SK-N-SH (cell line): Measurements from ENCODE around the gene CCN5.

Experiments used
- JUND ChIP-seq: IDR thresholded peaks from 2 replicates; pipeline ENCODE4 v1.4.0; 2012
- MXI1 ChIP-seq: IDR thresholded peaks from 2 replicates; pipeline ENCODE4 v1.6.1; 2012; ENCODE audit warnings: mild to moderate bottlenecking, low read depth, low read length, improper control_type of control experiment
- NRF1 ChIP-seq: IDR thresholded peaks from 2 replicates; pipeline ENCODE4 v1.6.1; 2012; ENCODE audit warnings: low read depth, mild to moderate bottlenecking, low read length
- POLR2AphosphoS5 ChIP-seq: IDR thresholded peaks from 2 replicates; pipeline ENCODE4 v1.6.1; 2012; ENCODE audit warnings: low read depth, low read length
- REST ChIP-seq: IDR thresholded peaks from 2 replicates; pipeline ENCODE4 v1.6.1; 2012; ENCODE audit warnings: mild to moderate bottlenecking, low read depth, low read length, moderate library complexity
- RFX5 ChIP-seq: IDR thresholded peaks from 2 replicates; pipeline ENCODE4 v1.6.1; 2012; ENCODE audit warnings: mild to moderate bottlenecking, improper control_type of control experiment, low read length
- TF ChIP-seq, protein P1 (sequence below): fragments of 200-600 bp; sonication (generic); IDR thresholded peaks from 2 replicates; pipeline ENCODE4 v1.6.1; 2017; ENCODE audit warnings: antibody characterized with exemption, mild to moderate bottlenecking, moderate library complexity

GRCh38 chr20:44716309-44717106 is 1.3 kb downstream of the CCN5 start:
- TF ChIP-seq POLR2AphosphoS5 (no peak), RFX5 (no peak), NRF1 (no peak), JUND (no peak), REST (no peak), MXI1 (no peak)
- TF ChIP-seq, protein P1, sequence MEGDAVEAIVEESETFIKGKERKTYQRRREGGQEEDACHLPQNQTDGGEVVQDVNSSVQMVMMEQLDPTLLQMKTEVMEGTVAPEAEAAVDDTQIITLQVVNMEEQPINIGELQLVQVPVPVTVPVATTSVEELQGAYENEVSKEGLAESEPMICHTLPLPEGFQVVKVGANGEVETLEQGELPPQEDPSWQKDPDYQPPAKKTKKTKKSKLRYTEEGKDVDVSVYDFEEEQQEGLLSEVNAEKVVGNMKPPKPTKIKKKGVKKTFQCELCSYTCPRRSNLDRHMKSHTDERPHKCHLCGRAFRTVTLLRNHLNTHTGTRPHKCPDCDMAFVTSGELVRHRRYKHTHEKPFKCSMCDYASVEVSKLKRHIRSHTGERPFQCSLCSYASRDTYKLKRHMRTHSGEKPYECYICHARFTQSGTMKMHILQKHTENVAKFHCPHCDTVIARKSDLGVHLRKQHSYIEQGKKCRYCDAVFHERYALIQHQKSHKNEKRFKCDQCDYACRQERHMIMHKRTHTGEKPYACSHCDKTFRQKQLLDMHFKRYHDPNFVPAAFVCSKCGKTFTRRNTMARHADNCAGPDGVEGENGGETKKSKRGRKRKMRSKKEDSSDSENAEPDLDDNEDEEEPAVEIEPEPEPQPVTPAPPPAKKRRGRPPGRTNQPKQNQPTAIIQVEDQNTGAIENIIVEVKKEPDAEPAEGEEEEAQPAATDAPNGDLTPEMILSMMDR: no peak
